WTC11 (cell line): ENCODE measurements around the gene ACSL5. TPM values are rescaled to one million over a fixed set of nuclear protein-coding genes. Genes with fewer than 3 reads are reported as not detected.

Source experiments
- ATAC-seq: fragments of 200-7000 bp; cut with Tn5 transposase; 2 replicates; pipeline ENCODE4 v1.10.0; 2021; ENCODE audit warnings: mild to moderate bottlenecking, moderate library complexity
- CTCF ChIA-PET: fragments of 300-600 bp; sonication (Branson Sonifier 250); formaldehyde crosslinking; loops from one replicate; lab custom pipeline; 2021; ENCODE audit warnings: antibody characterized with exemption; lab: Charles Lee
- POLR2A ChIA-PET: fragments of 350-600 bp; sonication (Branson Sonifier 250); formaldehyde crosslinking; loops from one replicate; lab custom pipeline; 2021; ENCODE audit warnings: antibody characterized with exemption; lab: Charles Lee
- DNase-seq: peaks from one replicate; pipeline ENCODE4 v3.0.0; 2021; ENCODE audit warnings: low spot score
- H3K27ac Mint-ChIP-seq: 2 replicates; pipeline ENCODE4 v1.8.0; 2021; ENCODE audit warnings: mixed read lengths
- H3K27me3 Mint-ChIP-seq: 2 replicates; pipeline ENCODE4 v1.8.0; 2021; ENCODE audit warnings: low read depth, mild to moderate bottlenecking, moderate library complexity, mixed read lengths
- H3K36me3 Mint-ChIP-seq: 2 replicates; pipeline ENCODE4 v1.8.0; 2021; ENCODE audit warnings: mixed read lengths
- H3K4me1 Mint-ChIP-seq: 2 replicates; pipeline ENCODE4 v1.8.0; 2022; ENCODE audit warnings: mixed read lengths
- H3K4me3 Mint-ChIP-seq: 2 replicates; pipeline ENCODE4 v1.8.0; 2021; ENCODE audit warnings: mild to moderate bottlenecking, moderate library complexity, mixed read lengths
- H3K9me3 Mint-ChIP-seq: 2 replicates; pipeline ENCODE4 v1.8.0; 2021; ENCODE audit warnings: mixed read lengths
- AFF4 ChIP-seq: sonication (generic); formaldehyde crosslinking; IDR thresholded peaks from 2 replicates; pipeline ENCODE4 v1.8.1; 2023; ENCODE audit warnings: mild to moderate bottlenecking, missing genetic modification reagents, borderline replicate concordance
- ATF2 ChIP-seq: sonication (generic); formaldehyde crosslinking; IDR thresholded peaks from 2 replicates; pipeline ENCODE4 v1.8.1; 2022; ENCODE audit warnings: low read depth, missing genetic modification reagents, borderline replicate concordance
- ATF3 ChIP-seq: sonication (generic); formaldehyde crosslinking; conservative IDR thresholded peaks from 2 replicates; pipeline ENCODE4 v1.8.1; 2022; ENCODE audit warnings: mild to moderate bottlenecking, missing genetic modification reagents
- CBFB ChIP-seq: sonication (generic); formaldehyde crosslinking; IDR thresholded peaks from 2 replicates; pipeline ENCODE4 v1.8.1; 2022; ENCODE audit warnings: mild to moderate bottlenecking, low read depth, missing genetic modification reagents
- FOXK1 ChIP-seq: sonication (generic); formaldehyde crosslinking; IDR thresholded peaks from 2 replicates; pipeline ENCODE4 v1.8.0; 2022; ENCODE audit warnings: mild to moderate bottlenecking, moderate library complexity, missing genetic modification reagents
- GABPB1 ChIP-seq: sonication (generic); formaldehyde crosslinking; IDR thresholded peaks from 2 replicates; pipeline ENCODE4 v1.8.1; 2023; ENCODE audit warnings: mild to moderate bottlenecking, missing genetic modification reagents
- GRHL2 ChIP-seq: fragments of 250-450 bp; sonication (Bioruptor Pico); IDR thresholded peaks from 2 replicates; pipeline ENCODE4 v1.8.0; 2022; ENCODE audit warnings: mild to moderate bottlenecking, moderate library complexity; ENCODE audit not compliant: insufficient replicate concordance, severe bottlenecking
- GTF2I ChIP-seq: fragments of 250-450 bp; sonication (Bioruptor Pico); conservative IDR thresholded peaks from 2 replicates; pipeline ENCODE4 v1.4.0; 2021; ENCODE audit warnings: mild to moderate bottlenecking
- HMGXB4 ChIP-seq: sonication (generic); formaldehyde crosslinking; IDR thresholded peaks from 2 replicates; pipeline ENCODE4 v1.8.1; 2023; ENCODE audit warnings: mild to moderate bottlenecking, moderate library complexity, missing genetic modification reagents
- JAZF1 ChIP-seq: fragments of 250-450 bp; sonication (Bioruptor Pico); IDR thresholded peaks from 2 replicates; pipeline ENCODE4 v1.9.0; 2021; ENCODE audit warnings: moderate library complexity, mild to moderate bottlenecking, inconsistent platforms
- MAX ChIP-seq: sonication (generic); formaldehyde crosslinking; IDR thresholded peaks from 2 replicates; pipeline ENCODE4 v1.8.0; 2022; ENCODE audit warnings: mild to moderate bottlenecking, missing genetic modification reagents
- MXD4 ChIP-seq: fragments of 250-450 bp; sonication (Bioruptor Pico); IDR thresholded peaks from 2 replicates; pipeline ENCODE4 v1.8.0; 2021; ENCODE audit warnings: mild to moderate bottlenecking, moderate library complexity, borderline replicate concordance
- NFE2L1 ChIP-seq: sonication (generic); formaldehyde crosslinking; IDR thresholded peaks from 2 replicates; pipeline ENCODE4 v1.8.1; 2023; ENCODE audit warnings: missing genetic modification reagents
- OVOL2 ChIP-seq: fragments of 250-450 bp; sonication (Bioruptor Pico); IDR thresholded peaks from 2 replicates; pipeline ENCODE4 v1.9.0; 2021; ENCODE audit warnings: mild to moderate bottlenecking, borderline replicate concordance
- PRDM15 ChIP-seq: sonication (generic); formaldehyde crosslinking; IDR thresholded peaks from 2 replicates; pipeline ENCODE4 v1.8.0; 2022; ENCODE audit warnings: missing genetic modification reagents
- PRRX2 ChIP-seq: fragments of 250-450 bp; sonication (Bioruptor Pico); IDR thresholded peaks from 2 replicates; pipeline ENCODE4 v1.8.0; 2021; ENCODE audit warnings: mild to moderate bottlenecking
- RORB ChIP-seq: fragments of 250-450 bp; sonication (Bioruptor Pico); IDR thresholded peaks from 2 replicates; pipeline ENCODE4 v1.9.0; 2021; ENCODE audit warnings: mild to moderate bottlenecking
- STAT6 ChIP-seq: sonication (generic); formaldehyde crosslinking; conservative IDR thresholded peaks from 2 replicates; pipeline ENCODE4 v1.8.1; 2023; ENCODE audit warnings: mild to moderate bottlenecking, low read depth, missing genetic modification reagents, moderate library complexity
- TEAD1 ChIP-seq: sonication (generic); formaldehyde crosslinking; IDR thresholded peaks from 2 replicates; pipeline ENCODE4 v1.8.0; 2022; ENCODE audit warnings: mild to moderate bottlenecking, missing genetic modification reagents
- ZBTB21 ChIP-seq: sonication (generic); formaldehyde crosslinking; IDR thresholded peaks from 2 replicates; pipeline ENCODE4 v1.8.1; 2023; ENCODE audit warnings: mild to moderate bottlenecking, missing genetic modification reagents, borderline replicate concordance
- ZNF671 ChIP-seq: fragments of 250-450 bp; sonication (Bioruptor Pico); IDR thresholded peaks from 2 replicates; pipeline ENCODE4 v1.8.0; 2021; ENCODE audit warnings: mild to moderate bottlenecking
- total RNA-seq: library from RNA; stranded (reverse); gene quantifications from 3 replicates; pipeline ENCODE4 v1.2.3, GENCODE V29; 2021

The ACSL5 gene
- total RNA-seq, 1 experiment from 2014 or later, result 0.22 TPM

- Mint-ChIP-seq H3K9me3 (0 out of 2 replicates have a peak, but pooled peaks cover under 1% of the 10 kb centered on the region), H3K4me1 (no peaks in the 10 kb centered on the region), H3K27ac (no peak overlapping the region), H3K36me3 (no peaks in the 10 kb centered on the region), H3K4me3 (no peak overlapping the region), H3K27me3 (no peaks in the 10 kb centered on the region)
- TF ChIP-seq PRDM15 (CRISPR knock-in tag) (no peak), PRRX2 (CRISPR knock-in tag) (no peak), CBFB (CRISPR knock-in tag) (no peak), ATF2 (CRISPR knock-in tag) (no peak), OVOL2 (CRISPR knock-in tag) (no peak), JAZF1 (CRISPR knock-in tag) (no peak), ATF3 (CRISPR knock-in tag) (no peak), GTF2I (CRISPR knock-in tag) (no peak), NFE2L1 (CRISPR knock-in tag) (no peak)
- no peak for ATAC-seq
- ChIA-PET POLR2A (no interaction called here), CTCF (no interaction called here)
- no peak for DNase-seq
These were observed 28.7 kb upstream of the ACSL5 start for GRCh38 chr10:112345202-112345601.

GRCh38 chr10:112345743-112346142, 28.2 kb upstream of the ACSL5 start:
- POLR2A ChIA-PET, result no interaction called here
- ATAC-seq (no peak), DNase-seq (no peak)
- Mint-ChIP-seq H3K36me3 (no peaks in the 10 kb centered on the region), H3K4me1 (no peaks in the 10 kb centered on the region), H3K27ac (no peak overlapping the region), H3K4me3 (no peak overlapping the region), H3K27me3 (no peaks in the 10 kb centered on the region), H3K9me3 (0 out of 2 replicates have a peak, but pooled peaks cover 3% of the 10 kb centered on the region)
- CTCF ChIA-PET, result no interaction called here
- TF ChIP-seq FOXK1 (CRISPR knock-in tag), result no peak
- TF ChIP-seq RORB (CRISPR knock-in tag), result no peak
- no peak for TF ChIP-seq STAT6 (CRISPR knock-in tag)
- no peak for TF ChIP-seq ZBTB21 (CRISPR knock-in tag)
- no peak for TF ChIP-seq HMGXB4
- no peak for TF ChIP-seq GRHL2
- no peak for TF ChIP-seq JAZF1 (CRISPR knock-in tag)
- no peak for TF ChIP-seq TEAD1 (CRISPR knock-in tag)
- TF ChIP-seq ZNF671 (CRISPR knock-in tag), result no peak
- no peak for TF ChIP-seq GABPB1 (CRISPR knock-in tag)
- no peak for TF ChIP-seq MAX (CRISPR knock-in tag)
- no peak for TF ChIP-seq AFF4 (CRISPR knock-in tag)
- no peak for TF ChIP-seq MXD4 (CRISPR knock-in tag)
